GM19193 (cell line): ENCODE data around the gene NUBP2.

ENCODE experiments used
- POLR2A ChIP-seq: IDR thresholded peaks from 4 replicates; pipeline ENCODE4 v1.6.1; 2011; ENCODE audit not compliant: insufficient read depth, insufficient read length; ENCODE audit errors: extremely low read depth

The NUBP2 gene, protein sequence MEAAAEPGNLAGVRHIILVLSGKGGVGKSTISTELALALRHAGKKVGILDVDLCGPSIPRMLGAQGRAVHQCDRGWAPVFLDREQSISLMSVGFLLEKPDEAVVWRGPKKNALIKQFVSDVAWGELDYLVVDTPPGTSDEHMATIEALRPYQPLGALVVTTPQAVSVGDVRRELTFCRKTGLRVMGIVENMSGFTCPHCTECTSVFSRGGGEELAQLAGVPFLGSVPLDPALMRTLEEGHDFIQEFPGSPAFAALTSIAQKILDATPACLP

DNA sequence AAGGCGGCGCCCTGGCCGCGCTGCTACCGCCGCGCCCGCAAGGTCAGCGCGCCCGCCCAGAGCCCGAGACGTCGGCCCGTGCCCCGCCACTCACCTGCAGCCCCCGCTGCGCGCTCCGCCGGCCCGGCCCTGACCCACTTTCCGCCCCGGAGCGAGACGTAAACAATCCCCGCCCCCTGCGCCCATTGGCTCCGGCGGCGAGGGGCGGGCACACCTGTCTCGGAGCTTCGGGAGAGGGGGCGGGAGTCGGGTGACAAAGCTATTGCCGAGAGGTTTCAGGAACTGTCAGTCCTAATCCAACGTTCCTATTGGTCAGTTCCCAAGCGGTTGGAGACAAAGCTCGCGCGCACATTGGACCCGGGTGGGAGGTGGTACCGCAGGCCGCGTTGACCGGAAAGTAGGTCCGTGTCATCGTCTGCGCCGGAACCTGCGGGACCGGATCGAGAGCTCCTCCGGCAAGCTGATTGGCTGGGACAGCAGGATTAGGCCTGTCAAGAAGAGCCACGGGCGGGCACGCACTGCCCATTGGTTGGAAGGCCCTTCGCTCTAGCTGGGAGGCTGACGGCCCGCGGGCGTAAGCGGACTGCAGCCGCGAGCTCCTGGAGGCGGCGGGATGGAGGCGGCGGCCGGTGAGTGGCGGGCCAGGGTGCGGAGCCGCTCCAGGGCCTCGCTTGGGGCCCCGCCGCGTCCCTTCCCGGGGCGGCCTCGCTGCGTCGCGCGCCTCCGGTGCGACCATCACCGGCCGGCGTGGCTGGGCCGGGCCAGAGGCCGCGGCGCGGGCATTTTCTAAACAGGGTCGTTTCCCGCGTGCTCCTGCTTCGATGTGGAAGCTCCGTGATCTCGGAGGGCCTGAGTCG lies at the start of gene NUBP2, which contains the start of gene SPSB3:
NUBP2 (plus strand) TSS at position 553 of the 857 bp plus-strand sequence; CDS start at position 614, 61 bp downstream.
SPSB3 (minus strand) TSS at position 164 of the 857 bp plus-strand sequence. CDS start 1,088 bp downstream, outside the sequence.
- TF ChIP-seq POLR2A, result peak; percentile 66

DNA sequence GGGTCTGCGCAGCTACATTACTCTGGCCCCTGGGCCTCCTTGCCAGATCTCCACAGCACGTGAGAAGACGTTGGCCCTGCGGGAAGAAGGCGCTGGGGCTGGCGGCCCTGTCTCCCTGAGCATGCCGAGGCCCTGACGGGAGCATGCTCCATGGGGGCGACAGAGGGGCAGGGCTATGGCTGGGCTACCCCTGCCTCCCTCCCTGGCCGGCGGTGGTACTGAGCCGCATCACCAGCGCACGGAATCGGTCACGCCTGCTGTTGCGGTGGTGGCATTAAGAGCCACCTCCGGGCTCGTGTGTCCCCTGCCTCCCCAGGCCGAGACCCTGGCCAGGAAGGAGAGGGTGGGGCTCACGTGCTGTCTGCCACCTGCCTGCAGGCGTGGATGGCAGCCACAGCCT lies 48.6 kb upstream of the NUBP2 start:
- TF ChIP-seq POLR2A, result no peak

DNA sequence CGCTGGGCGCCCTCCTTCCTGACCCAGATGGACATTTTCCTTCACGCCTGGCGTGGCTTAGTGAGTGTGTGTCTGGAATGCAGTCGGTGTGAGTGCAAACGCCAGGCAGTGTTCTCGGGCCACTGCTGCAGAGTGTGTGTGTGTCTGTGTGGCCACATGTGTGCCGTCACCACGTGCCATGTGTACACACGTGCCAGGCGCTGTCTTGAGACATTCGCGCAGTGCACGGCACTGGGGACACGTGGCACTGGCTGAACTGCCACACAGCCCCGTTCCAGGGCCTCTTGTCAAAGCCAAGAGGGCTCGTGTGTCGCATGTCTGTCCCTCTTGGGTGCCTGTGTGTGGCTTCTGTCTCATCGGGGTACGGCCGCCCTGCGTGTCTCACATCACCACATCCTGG lies 47.9 kb upstream of the NUBP2 start:
- no peak for TF ChIP-seq POLR2A

DNA sequence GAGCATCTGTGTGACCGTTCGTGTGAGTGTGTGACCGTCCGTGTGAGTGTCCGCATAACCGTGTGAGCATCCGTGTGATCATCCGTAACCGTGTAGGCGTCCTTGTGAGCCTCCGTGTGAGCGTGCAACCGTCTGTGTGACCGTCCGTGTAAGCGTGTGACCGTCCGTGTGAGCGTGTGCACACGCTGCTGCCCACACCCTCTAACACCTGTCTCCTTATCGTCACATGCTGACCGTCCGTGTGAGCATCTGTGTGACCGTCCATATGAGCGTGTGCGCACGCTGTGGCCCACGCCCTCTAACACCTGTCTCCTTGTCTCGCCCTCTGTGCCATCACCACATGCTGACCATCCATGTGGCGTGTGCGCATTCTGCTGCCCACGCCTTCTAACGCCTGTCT lies 42.5 kb upstream of the NUBP2 start:
- TF ChIP-seq POLR2A, result no peak

DNA sequence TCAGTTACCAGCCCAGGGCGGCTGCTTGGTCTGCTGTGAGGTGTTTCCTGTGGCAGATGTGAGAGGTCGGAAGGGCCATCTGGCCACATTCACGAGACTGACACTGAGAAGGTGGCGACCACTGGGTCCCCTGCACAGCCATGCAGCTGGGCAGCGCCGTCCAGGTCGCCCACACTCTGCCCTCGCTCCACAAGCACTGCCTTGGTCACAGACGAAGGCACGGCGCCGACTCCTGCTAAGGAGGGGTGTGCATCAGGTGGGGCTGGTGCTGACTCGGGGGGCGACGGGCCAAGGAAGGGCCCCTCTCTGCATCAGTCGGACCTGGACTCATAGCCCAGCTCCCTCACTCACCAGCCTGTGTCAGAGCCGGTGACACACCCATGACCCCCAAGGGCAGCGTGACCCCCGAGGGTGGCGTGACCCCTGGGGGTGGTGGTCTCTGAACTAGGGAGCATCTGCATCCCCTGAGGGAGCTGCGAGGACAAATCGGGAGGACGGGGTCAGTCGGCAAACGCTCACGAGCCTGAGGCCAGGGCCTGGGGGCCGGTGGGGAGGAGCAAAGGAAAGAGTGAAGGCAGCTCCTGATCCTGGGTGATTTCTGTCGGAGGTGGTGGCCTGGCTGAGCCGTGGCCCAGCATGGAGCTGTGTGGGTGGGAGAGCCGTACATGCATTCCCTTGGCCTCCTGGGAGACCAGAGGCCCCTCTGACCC lies 41.8 kb upstream of the NUBP2 start:
- TF ChIP-seq POLR2A, result no peak

DNA sequence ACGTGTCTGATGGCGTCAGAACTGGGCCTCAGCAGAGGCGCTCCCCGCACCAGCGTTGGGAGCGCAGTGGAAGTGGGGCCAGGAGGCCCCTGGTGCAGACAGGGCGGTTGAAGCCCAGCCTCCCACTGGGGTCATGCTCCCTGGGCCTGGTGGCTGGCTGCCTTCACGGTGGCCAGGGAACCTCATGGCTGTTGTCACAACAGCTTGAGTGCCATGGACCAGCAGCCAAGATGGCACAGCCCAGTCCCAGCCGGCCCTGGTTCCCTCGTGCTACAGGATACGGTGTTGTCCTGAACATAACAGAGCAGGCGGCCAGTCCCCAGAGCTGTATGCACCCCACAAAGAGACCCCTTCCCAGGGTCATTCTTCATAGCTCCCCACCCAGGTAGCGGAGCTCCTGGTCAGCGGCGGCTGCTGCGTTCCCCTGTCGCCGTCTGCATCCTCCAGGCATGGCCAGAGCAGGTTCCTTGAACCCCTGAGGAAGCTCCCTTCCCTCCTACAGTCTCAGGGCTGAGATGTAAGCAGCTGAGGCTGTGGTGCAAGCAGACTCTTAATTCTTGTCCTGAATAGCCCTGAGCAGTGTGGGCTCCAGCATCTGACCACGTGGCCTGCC lies 41.1 kb upstream of the NUBP2 start:
- no peak for TF ChIP-seq POLR2A

DNA sequence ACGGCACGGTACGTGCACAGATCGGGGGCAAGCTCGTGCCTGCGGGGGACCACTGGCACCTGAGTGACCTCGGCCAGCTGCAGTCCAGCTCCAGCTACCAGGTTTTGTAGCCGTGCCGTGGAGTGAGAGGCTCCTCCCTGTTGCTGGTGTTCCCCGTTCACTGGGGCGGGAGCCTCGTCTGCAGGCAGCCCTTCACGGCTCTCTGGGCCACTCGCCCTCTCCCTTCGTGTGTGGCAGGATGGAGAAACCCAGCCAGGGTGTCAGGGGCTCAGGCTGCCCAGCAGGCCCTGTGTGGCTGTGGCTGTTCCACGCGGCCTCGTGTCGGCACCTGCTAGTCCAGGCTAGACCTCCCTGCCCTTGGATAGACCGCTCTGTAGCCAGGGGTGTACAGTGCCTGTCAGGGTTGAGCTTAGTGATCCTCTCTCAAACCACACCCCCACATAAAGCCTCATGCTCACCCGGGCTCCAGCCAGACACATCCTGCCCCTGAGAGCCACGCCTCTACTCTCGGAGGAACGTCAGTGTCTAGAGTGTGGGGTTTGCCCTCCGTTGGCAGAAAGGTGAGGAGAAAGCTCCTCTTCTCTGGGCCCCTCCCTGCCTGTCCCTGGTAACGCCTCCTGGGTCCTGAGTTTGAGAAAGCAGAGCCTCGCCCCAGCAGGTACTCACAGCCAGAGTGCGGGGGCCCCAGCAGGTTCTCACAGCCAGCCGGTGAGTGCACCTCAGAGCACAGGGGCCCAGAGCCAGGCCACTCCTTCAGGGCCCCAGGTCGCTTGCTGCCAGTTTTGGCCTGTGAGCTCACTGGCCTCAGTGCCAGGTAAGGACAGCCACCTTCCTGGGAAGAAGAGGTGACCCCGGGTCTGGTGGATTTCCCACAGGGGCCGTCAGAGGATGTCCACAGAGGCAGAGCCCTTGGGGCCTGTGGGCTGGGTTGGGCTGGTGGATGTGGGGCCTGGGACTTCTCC lies 39.1 kb upstream of the NUBP2 start:
- no peak for TF ChIP-seq POLR2A

DNA sequence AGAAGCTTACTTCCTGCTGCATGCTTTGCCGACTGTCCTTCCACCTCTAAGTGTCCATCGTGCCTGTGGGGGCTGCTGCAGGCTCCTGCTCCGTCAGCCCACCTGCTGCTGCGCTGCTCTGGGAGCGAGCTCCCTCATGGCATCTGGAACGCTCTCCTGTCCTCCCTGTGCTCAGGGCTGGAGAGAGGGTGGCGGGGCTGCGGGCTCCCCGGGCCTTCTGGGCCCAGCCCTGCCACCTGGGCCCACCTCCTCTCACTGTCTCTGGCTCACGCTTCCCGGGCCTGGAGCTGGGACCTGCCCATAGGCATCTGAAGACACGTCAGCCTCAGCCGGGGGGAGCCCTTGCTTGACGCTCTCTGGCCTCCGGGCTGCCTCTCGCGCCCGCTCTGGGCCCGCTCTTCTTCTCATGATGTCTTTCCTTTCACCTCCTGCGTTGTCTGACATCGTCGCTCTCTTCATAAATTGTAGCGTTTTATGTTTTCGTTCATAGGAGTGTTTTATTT lies 38.4 kb upstream of the NUBP2 start:
- TF ChIP-seq POLR2A, result no peak

DNA sequence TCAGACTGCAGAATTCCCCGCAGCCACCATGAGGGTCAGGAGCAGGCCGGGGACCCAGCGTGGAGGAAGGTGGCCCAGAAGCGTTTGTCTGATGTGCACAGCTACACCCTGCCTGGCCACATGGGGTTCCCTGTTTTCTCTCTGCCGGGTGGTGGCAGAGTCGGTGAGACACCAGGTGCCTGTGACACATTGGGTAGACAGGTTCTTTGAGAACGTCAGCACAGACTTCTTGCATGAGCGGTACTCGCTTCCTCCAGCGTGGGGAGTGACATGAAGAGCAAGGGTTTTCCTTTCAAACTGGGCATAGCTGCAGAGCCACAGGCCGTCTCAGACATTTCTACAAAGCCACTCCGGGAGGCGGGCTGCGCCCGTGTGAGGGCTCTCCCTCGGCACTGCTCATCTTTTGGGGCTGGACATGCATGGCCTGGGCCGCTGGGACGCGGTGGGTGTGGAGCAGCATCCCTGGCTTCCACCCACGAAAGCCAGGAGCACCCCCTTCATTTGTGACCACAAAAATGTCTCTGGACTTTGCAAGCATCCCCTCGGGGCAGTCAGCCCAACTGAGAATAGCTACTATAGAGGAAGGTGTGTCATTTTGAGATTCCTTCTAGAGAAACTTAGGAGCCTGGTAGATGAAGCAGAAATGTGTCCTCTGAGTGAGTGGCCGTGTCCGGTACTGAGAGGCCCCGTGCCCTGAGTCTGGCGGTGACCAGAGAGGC lies 37.4 kb upstream of the NUBP2 start:
- no peak for TF ChIP-seq POLR2A

DNA sequence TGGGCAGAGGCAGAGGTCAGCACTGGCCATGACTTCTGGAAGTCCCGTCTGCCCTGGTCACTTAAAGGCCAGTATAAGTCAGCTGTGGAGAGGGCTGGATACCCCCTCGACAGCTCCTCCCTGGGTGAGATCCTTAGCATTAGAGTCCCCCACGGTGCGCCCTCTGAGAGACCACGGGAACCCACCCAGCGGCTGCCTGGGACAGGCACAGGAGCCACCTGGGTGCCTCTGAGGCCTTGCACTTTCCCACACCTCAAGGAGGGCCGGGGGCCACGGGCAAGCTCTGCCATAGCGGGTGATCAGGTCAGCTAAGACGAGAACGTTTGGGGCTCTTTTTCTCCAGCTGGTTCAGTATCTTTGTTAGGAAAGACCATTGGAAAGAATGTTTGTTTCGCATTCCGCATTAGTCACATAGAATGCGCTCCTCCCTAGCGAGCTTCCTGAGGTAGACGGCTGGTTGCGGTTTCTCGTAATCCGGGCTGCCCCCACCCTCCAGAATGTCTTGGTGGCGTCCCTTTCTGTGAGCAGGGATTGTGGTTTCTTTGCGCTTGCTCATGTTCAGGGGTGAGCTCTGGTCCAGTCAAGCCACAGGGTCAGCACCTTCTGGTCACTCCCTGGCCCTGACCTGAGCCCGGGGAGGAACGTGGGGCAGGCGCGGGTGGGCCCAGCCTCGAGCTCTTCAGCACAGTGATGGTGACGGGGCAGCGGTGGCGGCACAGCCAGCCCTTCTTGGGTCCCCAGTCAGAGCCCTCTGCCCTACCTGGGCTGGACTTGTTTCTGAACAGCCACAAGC lies 36.7 kb upstream of the NUBP2 start:
- TF ChIP-seq POLR2A, result no peak

DNA sequence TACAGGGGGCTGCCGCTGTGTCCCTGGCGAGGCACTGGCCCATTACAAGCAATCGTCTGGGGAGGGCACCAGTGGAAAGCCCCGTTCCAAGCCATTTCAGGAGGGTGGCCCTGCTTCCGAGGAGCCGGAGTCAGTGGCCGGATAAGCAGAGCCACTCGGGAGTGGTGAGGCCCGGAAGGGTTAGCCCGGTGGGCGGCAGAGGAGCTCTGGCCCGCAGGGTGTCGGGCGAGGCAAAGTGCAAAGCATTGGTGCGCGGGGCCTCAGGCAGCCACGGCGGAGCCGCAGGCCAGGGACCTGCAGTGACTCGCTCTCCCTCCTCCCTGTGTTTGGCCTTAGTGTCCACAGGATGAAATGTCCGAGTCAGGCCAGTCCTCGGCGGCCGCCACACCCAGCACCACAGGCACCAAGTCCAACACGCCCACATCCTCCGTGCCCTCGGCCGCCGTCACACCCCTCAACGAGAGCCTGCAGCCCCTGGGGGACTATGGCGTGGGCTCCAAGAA lies 36.0 kb upstream of the NUBP2 start:
- no peak for TF ChIP-seq POLR2A

DNA sequence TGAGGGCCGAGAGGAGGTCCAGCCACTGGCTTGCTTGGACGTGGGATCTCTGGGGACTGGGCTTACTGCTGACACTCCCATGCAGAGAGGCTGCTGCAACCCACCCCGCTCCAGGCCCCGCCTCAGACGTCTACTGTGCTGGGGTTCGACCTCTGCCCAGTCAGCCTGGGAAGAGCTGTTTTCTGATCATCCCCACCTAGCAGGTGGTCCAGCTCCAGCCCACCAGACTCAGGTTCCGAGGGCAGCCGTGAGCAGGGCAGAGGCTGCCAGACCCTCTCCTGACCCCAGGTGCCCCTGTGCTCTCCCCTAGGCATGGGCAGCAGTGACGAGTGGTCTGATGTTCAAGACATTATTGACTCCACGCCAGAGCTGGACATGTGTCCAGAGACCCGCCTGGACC lies 34.8 kb upstream of the NUBP2 start:
- TF ChIP-seq POLR2A, result no peak
